ENCODE results near the gene SEL1L2. TPM values are rescaled to one million over a fixed set of nuclear protein-coding genes. Genes with fewer than 3 reads are reported as not detected.

Gene SEL1L2
- total RNA-seq, 1 experiment from 2014 or later: not detected

GRCh38 chr20:13922241-13922640 lies 68.2 kb downstream of the SEL1L2 start:
- H3K27me3 Mint-ChIP-seq (ENCODE audit: unreplicated experiment): no peaks in the 10 kb centered on the region
- H3K4me1 Mint-ChIP-seq (ENCODE audit: low read depth, unreplicated experiment): peaks cover 8% of the 10 kb centered on the region
- H3K4me3 Mint-ChIP-seq (ENCODE audit: low read depth, unreplicated experiment): no peak overlapping the region
- no peak overlapping the region for H3K27ac Mint-ChIP-seq (ENCODE audit: unreplicated experiment)
- CTCF ChIA-PET: no interaction called here
- DNase-seq: no peak
- no peak for TF ChIP-seq CTCF (IDR thresholded peaks at IDR 0.05; ENCODE audit: unreplicated experiment)
- intact Hi-C loops (cut with micrococcal nuclease; ENCODE audit: unreplicated experiment): no loop called here
- BruUV-seq (replicated peaks): no TSS peak
- no peaks in the 10 kb centered on the region for H3K9me3 Mint-ChIP-seq (ENCODE audit: low read depth, unreplicated experiment)
- H3K36me3 Mint-ChIP-seq (ENCODE audit: insufficient read depth, unreplicated experiment): no peaks in the 10 kb centered on the region

GRCh38 chr20:13915284-13915683 lies 75.1 kb downstream of the SEL1L2 start:
- TF ChIP-seq CTCF (IDR thresholded peaks at IDR 0.05; ENCODE audit: unreplicated experiment): no peak
- Mint-ChIP-seq H3K9me3 (ENCODE audit: low read depth, unreplicated experiment) (no peaks in the 10 kb centered on the region), H3K27ac (ENCODE audit: unreplicated experiment) (no peak overlapping the region), H3K4me1 (ENCODE audit: low read depth, unreplicated experiment) (peaks cover 8% of the 10 kb centered on the region), H3K36me3 (ENCODE audit: insufficient read depth, unreplicated experiment) (no peaks in the 10 kb centered on the region), H3K27me3 (ENCODE audit: unreplicated experiment) (no peaks in the 10 kb centered on the region), H3K4me3 (ENCODE audit: low read depth, unreplicated experiment) (no peak overlapping the region)
- no TSS peak for BruUV-seq (replicated peaks)
- no peak for DNase-seq
- intact Hi-C loops (cut with micrococcal nuclease; ENCODE audit: unreplicated experiment): no loop called here
- CTCF ChIA-PET: no interaction called here

GRCh38 chr20:13913572-13913971 lies 76.8 kb downstream of the SEL1L2 start:
- CTCF ChIA-PET: interaction anchor here (0.6 kb wide), 1 partner anchor 69 kb away, joined by 4 read pairs; no protein-coding TSS in a partner anchor
- Mint-ChIP-seq H3K9me3 (ENCODE audit: low read depth, unreplicated experiment) (no peaks in the 10 kb centered on the region), H3K27me3 (ENCODE audit: unreplicated experiment) (no peaks in the 10 kb centered on the region), H3K4me3 (ENCODE audit: low read depth, unreplicated experiment) (no peak overlapping the region), H3K27ac (ENCODE audit: unreplicated experiment) (no peak overlapping the region), H3K4me1 (ENCODE audit: low read depth, unreplicated experiment) (peaks cover 8% of the 10 kb centered on the region), H3K36me3 (ENCODE audit: insufficient read depth, unreplicated experiment) (no peaks in the 10 kb centered on the region)
- TF ChIP-seq CTCF (IDR thresholded peaks at IDR 0.05; ENCODE audit: unreplicated experiment): no peak
- DNase-seq: no peak
- BruUV-seq (replicated peaks): no TSS peak
- intact Hi-C loops (cut with micrococcal nuclease; ENCODE audit: unreplicated experiment): no loop called here

- H3K4me1 Mint-ChIP-seq (ENCODE audit: low read depth, unreplicated experiment): peaks cover 4% of the 10 kb centered on the region
- DNase-seq: no peak
- H3K27me3 Mint-ChIP-seq (ENCODE audit: unreplicated experiment): no peaks in the 10 kb centered on the region
- intact Hi-C loops (cut with micrococcal nuclease; ENCODE audit: unreplicated experiment): no loop called here
- H3K36me3 Mint-ChIP-seq (ENCODE audit: insufficient read depth, unreplicated experiment): no peaks in the 10 kb centered on the region
- TF ChIP-seq CTCF (IDR thresholded peaks at IDR 0.05; ENCODE audit: unreplicated experiment): no peak
- no peaks in the 10 kb centered on the region for H3K9me3 Mint-ChIP-seq (ENCODE audit: low read depth, unreplicated experiment)
- no TSS peak for BruUV-seq (replicated peaks)
- no peak overlapping the region for H3K27ac Mint-ChIP-seq (ENCODE audit: unreplicated experiment)
- H3K4me3 Mint-ChIP-seq (ENCODE audit: low read depth, unreplicated experiment): no peak overlapping the region
- CTCF ChIA-PET: interaction anchor here (0.6 kb wide), 1 partner anchor 69 kb away, joined by 4 read pairs; no protein-coding TSS in a partner anchor
Measured at GRCh38 chr20:13913131-13913530, 77.3 kb downstream of the SEL1L2 start.

Measured in Calu3 (cell line).